GM11168 (cell line): Measurements from ENCODE around the gene RUBCN.
"Not testable (repeated sequence)": the region's sequence is repeated elsewhere in the genome, so short reads cannot be mapped to it uniquely, and the experiment has no call there.

ENCODE experiments used
- in situ Hi-C: fragments of 300-500 bp; cut with MboI; formaldehyde crosslinking; loops from one replicate; pipeline ENCODE4 v1.12.0; 2022; ENCODE audit warnings: low sequenced_read_pairs; ENCODE audit not compliant: unreplicated experiment

Gene RUBCN

GRCh38 chr3:197736010-197736490 is 654 bp downstream of the RUBCN start:
- in situ Hi-C loops: no loop called here

DNA sequence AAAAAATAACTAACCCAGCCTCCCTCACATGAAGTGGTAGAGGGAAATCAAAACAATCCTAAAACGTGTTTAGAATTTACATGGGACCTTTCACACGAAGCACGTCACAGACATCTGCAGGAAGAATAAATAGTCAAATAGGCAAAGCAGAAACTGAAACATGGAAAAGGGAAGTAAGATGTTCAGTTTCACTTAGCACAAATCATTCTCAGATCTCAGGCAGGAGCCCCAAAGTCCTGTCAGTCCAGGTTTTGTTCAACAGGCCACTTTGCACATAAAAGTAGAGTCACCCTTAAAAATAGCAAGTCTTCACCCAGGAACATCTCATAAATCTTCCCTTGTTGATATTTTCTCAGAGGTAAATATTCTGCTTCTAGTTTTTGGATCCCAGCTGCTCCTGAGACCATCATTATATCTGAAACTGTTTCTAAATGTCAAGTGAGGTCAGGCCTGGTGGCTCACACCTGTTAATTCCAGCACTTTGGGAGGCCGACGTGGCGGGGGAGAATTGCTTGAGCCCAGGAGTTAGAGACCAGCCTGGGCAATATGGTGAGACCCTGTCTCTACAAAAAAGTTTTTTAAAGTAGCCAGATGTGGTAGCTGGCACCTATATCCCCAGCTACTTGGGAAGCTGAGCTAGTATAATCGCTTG is 1.9 kb downstream of the RUBCN start:
- in situ Hi-C loops: no loop called here

DNA sequence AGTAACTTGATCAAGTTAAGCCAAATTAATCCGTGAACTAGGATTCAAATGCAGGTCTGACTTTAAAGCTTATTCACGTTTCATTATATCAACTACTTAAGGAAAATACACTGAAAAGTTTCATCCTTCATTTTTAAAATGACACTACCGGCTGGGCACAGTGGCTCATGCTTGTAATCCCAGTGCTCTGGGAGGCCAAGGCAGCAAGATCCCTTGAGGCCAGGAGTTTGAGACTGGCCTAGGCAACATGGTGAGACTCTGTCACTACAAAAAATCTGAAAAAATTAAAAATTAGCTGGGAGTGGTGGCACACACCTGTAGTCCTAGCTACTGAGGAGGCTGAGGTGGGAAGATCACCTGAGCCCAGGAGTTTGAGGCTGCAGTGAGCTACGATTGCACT is 3.7 kb downstream of the RUBCN start:
- in situ Hi-C loops: no loop called here

GRCh38 chr3:197731483-197731882 is 5.2 kb downstream of the RUBCN start:
- in situ Hi-C loops: not testable (repeated sequence)

GRCh38 chr3:197730770-197731169 is 5.9 kb downstream of the RUBCN start:
- in situ Hi-C loops: not testable (repeated sequence)

DNA sequence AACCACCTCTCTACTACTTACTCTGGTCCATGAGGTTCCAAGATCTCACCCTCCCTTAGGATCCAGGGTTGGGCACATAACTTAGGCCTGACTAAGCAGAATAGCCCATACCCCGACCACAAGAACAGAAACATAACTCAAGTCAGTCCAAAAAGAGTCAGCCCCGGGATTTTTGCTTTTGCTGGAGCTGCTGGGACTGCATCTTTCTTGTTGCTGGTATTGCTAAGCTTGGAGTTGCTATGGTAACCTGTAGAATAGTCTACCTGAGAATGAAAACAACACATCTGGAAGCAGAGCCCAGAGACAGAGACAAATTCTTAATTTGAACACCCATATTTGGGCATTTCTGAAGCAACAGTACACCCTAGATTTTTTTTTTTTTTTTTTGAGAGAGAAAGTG is 6.5 kb downstream of the RUBCN start:
- in situ Hi-C loops: no loop called here

DNA sequence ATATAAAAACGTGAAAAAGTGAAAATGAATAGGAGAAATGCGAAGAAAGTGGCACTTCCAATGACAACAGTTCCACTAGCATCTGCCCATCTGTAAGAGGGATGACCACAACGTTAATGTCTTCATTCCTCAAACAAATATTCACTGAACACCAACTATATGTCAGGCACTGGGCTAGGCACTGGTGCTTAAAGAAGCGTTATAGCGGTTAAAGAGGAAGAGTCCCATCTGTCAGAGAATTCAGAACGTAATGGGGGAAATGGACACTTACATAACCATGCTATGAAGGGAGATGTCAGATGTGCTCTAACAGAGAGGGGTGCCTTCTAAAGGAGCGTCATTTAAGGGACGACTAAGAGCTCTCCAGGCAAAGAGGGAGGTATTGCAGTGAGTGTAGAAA is 8.2 kb downstream of the RUBCN start:
- in situ Hi-C loops: no loop called here

DNA sequence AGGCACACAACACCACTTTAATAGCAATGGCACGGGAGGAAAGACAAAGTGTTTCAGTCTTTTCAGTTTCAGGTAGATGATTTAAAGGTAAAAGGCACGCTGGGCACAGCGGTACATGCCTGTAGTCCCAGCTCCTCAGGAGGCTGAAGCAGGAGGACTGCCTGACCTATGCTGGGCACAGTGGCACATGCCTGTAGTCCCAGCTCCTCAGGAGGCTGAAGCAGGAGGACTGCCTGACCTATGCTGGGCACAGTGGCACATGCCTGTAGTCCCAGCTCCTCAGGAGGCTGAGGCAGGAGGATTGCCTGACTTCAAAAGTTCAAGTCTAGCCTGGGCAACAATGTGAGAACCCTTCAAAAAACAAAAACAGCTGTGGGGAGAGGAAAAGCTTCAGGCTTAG is 8.8 kb downstream of the RUBCN start:
- in situ Hi-C loops: not testable (repeated sequence)

DNA sequence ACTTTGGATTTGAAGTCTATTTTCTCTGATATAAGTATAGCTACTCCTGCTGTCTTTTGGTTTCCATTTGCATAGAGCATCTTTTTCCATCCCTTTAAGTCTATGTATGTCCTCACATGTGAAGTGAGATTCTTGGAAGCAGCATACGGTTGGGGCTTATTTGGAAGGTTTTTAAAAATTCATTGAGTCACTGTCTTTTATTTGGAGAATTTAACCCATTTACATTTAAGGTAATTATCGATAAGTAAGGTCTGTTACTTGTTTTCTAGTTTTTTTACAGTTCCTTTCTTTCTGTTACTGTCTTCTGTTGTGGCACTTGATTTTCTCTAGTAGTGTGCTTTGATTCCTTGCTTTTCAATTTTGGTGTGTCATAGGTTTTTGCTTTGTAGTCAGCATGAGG is 14.0 kb downstream of the RUBCN start:
- in situ Hi-C loops: no loop called here

GRCh38 chr3:197720694-197721093 is 16.0 kb downstream of the RUBCN start:
- in situ Hi-C loops: no loop called here

GRCh38 chr3:197718891-197719290 is 17.8 kb downstream of the RUBCN start:
- in situ Hi-C loops: no loop called here

DNA sequence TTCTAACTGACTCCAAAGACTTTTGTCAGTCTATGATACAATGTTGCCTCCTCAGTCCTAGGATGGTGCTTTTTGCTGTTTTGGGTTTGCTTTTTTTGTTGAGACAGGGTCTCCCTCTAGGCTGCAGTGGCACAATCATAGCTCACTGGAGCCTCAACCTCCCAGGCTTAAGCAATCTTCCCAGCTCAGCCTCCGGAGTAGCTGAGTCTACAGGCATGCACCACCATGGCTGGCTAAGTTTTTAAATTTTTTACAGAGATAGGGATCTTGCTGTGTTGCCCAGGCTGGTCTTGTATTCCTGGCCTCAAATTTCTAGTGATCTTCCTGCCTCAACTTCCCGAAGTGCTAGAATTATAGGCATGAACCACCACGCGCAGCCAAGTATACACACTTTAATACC is 22.5 kb downstream of the RUBCN start:
- in situ Hi-C loops: no loop called here

DNA sequence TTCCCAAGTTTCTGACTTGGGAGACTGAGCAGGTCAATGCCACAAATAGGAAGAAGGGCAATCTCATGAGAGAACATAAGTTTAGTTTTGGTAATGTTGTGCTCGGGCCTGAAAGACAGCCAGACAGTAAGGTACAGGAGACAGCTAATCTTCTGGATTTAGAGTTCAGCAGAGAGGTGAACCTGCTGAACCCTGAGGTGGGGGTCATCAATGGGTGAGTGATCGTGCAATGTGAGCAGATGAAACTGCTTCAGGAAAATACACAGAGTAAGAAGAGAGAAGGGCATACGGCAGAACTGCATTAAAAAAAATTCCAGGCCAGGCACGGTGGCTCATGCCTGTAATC is 23.3 kb downstream of the RUBCN start:
- in situ Hi-C loops: no loop called here

DNA sequence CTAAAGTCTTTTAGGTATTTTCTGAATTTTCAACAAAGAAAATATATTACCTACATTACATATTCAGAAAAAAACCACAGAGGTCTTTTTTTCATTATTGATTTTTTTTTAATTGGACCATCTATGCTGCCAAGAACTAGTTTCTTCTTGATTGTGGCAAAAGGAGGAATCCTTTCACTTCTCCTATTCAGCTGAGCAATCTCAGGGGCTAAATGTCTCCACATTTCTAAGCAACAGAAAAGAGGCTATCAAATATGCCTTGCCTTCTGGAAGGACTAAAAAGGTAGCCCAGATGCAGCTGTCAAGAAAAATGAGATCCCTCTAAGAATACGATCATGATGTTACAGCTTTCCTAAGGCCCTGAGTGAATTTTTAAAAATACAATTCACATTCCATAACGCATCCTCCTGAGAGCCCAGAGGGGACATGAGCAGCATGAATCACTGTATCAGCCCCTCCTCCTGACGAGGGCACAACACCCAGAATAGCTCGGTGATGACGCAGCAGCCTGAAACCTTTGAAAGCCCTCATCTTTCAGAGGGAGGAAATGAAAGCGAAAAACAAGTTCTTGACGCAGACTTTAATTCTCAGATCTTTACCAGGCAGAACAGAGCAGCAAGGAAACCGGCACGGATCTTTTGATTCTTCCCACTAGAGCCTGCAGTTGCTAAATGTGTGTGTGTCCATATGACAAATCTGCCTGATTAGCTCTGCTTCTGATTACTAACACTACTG is 24.6 kb downstream of the RUBCN start:
- in situ Hi-C loops: no loop called here

- in situ Hi-C loops: not testable (repeated sequence)
These were observed 25.7 kb downstream of the RUBCN start for GRCh38 chr3:197710965-197711364.

DNA sequence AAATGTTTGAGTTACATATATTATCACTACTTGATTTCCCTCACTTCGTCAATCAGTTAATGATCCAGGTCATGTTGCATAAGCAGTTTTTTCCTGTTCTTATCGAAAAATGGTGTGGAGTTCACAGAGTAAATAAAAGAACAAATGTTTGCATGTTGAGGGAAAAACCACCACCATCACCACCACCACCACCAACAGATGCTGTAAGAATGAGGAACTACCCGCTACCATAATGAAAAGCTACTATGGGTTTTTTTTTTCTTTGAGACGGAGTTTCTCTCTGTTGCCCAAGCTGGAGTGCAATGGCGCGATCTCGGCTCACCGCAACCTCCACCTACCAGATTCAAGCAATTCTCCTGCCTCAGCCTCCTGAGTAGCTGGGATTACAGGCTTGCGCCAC is 27.6 kb downstream of the RUBCN start:
- in situ Hi-C loops: no loop called here

DNA sequence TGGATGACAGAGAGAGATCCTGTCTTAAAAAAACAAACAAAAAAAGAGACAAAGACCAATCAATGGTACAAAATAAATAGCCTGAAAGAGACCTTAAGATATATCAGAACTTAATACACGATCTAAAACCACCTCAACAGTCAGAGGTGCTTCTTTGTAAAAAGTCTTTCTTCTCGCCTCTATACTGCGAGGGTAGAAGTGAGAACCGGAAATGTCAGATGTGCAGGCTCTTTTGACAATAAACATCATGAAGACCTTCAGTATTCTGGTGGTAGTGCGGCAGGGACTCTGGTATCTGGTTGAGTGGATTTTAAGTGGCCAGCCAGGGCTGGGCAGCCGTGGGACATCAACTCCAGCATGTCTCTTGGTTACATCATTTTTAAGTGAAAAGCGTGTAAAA is 30.0 kb downstream of the RUBCN start:
- in situ Hi-C loops: no loop called here

GRCh38 chr3:197701841-197702240 is 34.9 kb downstream of the RUBCN start:
- in situ Hi-C loops: no loop called here

DNA sequence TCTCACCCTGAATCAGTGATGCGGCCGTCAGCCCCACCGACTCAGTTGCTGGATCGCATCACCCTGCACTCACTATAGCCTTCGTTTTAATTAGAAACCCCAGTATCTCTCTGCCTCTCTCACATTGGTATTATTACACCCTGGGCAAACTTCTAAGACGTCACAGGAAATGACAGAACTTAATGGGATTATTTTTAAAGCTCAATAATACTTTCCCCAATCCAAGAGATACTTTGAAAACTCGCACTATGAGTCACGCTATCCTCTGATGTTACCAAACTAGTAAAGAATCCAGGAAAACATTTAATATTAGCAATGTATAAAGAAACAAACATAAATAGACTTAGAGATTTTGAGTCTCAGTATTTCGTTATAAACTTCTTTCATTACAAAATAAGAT is 36.6 kb downstream of the RUBCN start:
- in situ Hi-C loops: no loop called here

DNA sequence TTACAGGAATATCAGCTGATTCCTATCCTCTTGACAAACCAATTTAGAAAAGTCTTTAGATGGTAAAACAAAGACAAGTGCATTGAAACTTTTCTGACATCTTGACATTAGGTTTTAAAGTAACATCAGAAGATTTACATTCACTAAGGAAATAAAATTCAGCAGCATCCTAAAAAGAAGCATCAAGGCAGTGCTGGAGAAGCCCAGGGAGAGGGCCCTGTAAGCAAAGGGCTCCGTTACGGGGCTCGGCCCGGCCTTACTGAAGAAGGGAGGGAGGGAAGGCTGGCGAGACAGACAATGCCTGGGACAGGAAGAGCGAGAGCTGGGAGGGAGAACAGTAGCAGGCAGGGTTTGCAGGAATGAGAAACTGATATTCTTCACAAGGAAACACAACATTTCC is 39.3 kb downstream of the RUBCN start:
- in situ Hi-C loops: no loop called here

GRCh38 chr3:197694251-197694650 is 42.5 kb downstream of the RUBCN start:
- in situ Hi-C loops: no loop called here

DNA sequence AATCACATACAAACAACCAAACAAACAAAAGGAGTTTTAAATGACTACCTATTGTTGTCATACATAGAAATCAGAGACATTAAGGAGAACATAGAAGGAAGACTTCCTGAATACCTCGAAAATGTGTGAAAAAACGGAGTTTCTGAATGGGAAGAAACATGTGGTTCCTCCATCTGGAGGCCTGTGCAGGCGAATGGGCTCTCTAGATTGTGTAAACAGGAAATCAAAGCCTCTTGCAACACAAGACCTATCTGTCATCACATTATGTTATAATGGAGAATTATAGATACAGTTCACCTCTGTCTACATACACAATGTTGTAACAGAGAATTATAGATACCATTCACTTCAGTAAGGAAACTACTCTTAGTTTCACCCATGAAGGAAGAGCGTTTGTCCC is 44.1 kb downstream of the RUBCN start:
- in situ Hi-C loops: no loop called here
